IPS-20b (cell line): ENCODE results near the gene CACHD1.

Source experiments
- H3K27ac ChIP-seq: one replicate; pipeline ENCODE4 v1.5.1; 2013; ENCODE audit warnings: low read length
- H3K27me3 ChIP-seq: 2 replicates; pipeline ENCODE4 v1.6.1; 2013; ENCODE audit warnings: mild to moderate bottlenecking, low read length, inconsistent platforms; ENCODE audit not compliant: insufficient read depth
- H3K36me3 ChIP-seq: 2 replicates; pipeline ENCODE4 v1.6.1; 2013; ENCODE audit warnings: low read depth, mild to moderate bottlenecking, inconsistent platforms, low read length, moderate library complexity; ENCODE audit not compliant: insufficient read depth
- H3K4me1 ChIP-seq: 2 replicates; pipeline ENCODE4 v1.6.1; 2013; ENCODE audit warnings: mild to moderate bottlenecking, control low read depth, inconsistent platforms, low read length, moderate library complexity; ENCODE audit not compliant: insufficient read depth
- H3K4me3 ChIP-seq: 2 replicates; pipeline ENCODE4 v1.5.1; 2013; ENCODE audit warnings: mild to moderate bottlenecking, low read length, inconsistent platforms
- H3K9ac ChIP-seq: 2 replicates; pipeline ENCODE4 v1.6.1; 2013; ENCODE audit warnings: low read depth, mild to moderate bottlenecking, inconsistent platforms, low read length, moderate library complexity
- H3K9me3 ChIP-seq: 2 replicates; pipeline ENCODE4 v1.6.1; 2013; ENCODE audit warnings: mild to moderate bottlenecking, low read depth, low read length, inconsistent platforms; ENCODE audit not compliant: insufficient read depth

Gene CACHD1

GRCh38 chr1:64563958-64564565 is 94.1 kb downstream of the CACHD1 start:
- Histone ChIP-seq H3K9ac (no peak overlapping the region), H3K4me3 (no peak overlapping the region), H3K4me1 (peaks cover 35% of the 10 kb centered on the region), H3K27me3 (no peaks in the 10 kb centered on the region), H3K27ac (no peak overlapping the region), H3K36me3 (peaks cover 10% of the 10 kb centered on the region), H3K9me3 (no peaks in the 10 kb centered on the region)

GRCh38 chr1:64564891-64565290 is 95.0 kb downstream of the CACHD1 start:
- peaks cover 36% of the 10 kb centered on the region for H3K4me1 ChIP-seq

GRCh38 chr1:64567426-64568170 is 97.7 kb downstream of the CACHD1 start:
- H3K9me3 ChIP-seq, result no peaks in the 10 kb centered on the region
- no peak overlapping the region for H3K9ac ChIP-seq
- no peak overlapping the region for H3K27ac ChIP-seq
- no peaks in the 10 kb centered on the region for H3K27me3 ChIP-seq
- no peak overlapping the region for H3K4me3 ChIP-seq
- peaks cover 61% of the 10 kb centered on the region for H3K4me1 ChIP-seq
- 0 out of 2 replicates have a peak, but pooled peaks cover 6% of the 10 kb centered on the region for H3K36me3 ChIP-seq

More at GRCh38 chr1:64564891-64565290, 95.0 kb downstream of the CACHD1 start:
- Histone ChIP-seq H3K4me3 (no peak overlapping the region), H3K9me3 (no peaks in the 10 kb centered on the region), H3K9ac (no peak overlapping the region), H3K27ac (no peak overlapping the region), H3K36me3 (peaks cover 8% of the 10 kb centered on the region; the same call in 1 of the 2 replicates), H3K27me3 (no peaks in the 10 kb centered on the region)

- no peaks in the 10 kb centered on the region for H3K27me3 ChIP-seq
- peaks cover 66% of the 10 kb centered on the region for H3K4me1 ChIP-seq
- H3K27ac ChIP-seq, result no peak overlapping the region
- H3K4me3 ChIP-seq, result no peak overlapping the region
- 0 out of 2 replicates have a peak, but pooled peaks cover 6% of the 10 kb centered on the region for H3K36me3 ChIP-seq
- H3K9me3 ChIP-seq, result no peaks in the 10 kb centered on the region
- no peak overlapping the region for H3K9ac ChIP-seq
Measured at GRCh38 chr1:64568171-64568450, 98.2 kb downstream of the CACHD1 start.

GRCh38 chr1:64569411-64569810 is 99.5 kb downstream of the CACHD1 start:
- H3K9ac ChIP-seq, result no peak overlapping the region
- H3K36me3 ChIP-seq, result 0 out of 2 replicates have a peak, but pooled peaks cover 6% of the 10 kb centered on the region
- H3K4me1 ChIP-seq, result peaks cover 63% of the 10 kb centered on the region
- H3K4me3 ChIP-seq, result no peak overlapping the region
- no peak overlapping the region for H3K27ac ChIP-seq
- H3K27me3 ChIP-seq, result no peaks in the 10 kb centered on the region
- no peaks in the 10 kb centered on the region for H3K9me3 ChIP-seq

GRCh38 chr1:64570267-64570855 is 100.4 kb downstream of the CACHD1 start:
- Histone ChIP-seq H3K4me1 (peaks cover 63% of the 10 kb centered on the region), H3K9me3 (no peaks in the 10 kb centered on the region), H3K36me3 (0 out of 2 replicates have a peak, but pooled peaks cover 6% of the 10 kb centered on the region), H3K9ac (no peak overlapping the region), H3K4me3 (no peak overlapping the region), H3K27me3 (no peaks in the 10 kb centered on the region), H3K27ac (no peak overlapping the region)

GRCh38 chr1:64572222-64572900 is 102.4 kb downstream of the CACHD1 start:
- no peak overlapping the region for H3K27ac ChIP-seq
- H3K4me3 ChIP-seq, result peak overlapping the region; percentile 16; the same call in 1 of the 2 replicates

GRCh38 chr1:64574301-64574700 is 104.4 kb downstream of the CACHD1 start:
- Histone ChIP-seq H3K4me3 (no peak overlapping the region), H3K4me1 (peaks cover 63% of the 10 kb centered on the region), H3K36me3 (0 out of 2 replicates have a peak, but pooled peaks cover 5% of the 10 kb centered on the region), H3K9me3 (no peaks in the 10 kb centered on the region), H3K27ac (no peak overlapping the region), H3K27me3 (no peaks in the 10 kb centered on the region), H3K9ac (no peak overlapping the region)

More at GRCh38 chr1:64572222-64572900, 102.4 kb downstream of the CACHD1 start:
- Histone ChIP-seq H3K4me1 (peaks cover 69% of the 10 kb centered on the region), H3K9me3 (no peaks in the 10 kb centered on the region), H3K9ac (0 out of 2 replicates have a peak overlapping the region, but pooled peaks have one; percentile 21), H3K36me3 (0 out of 2 replicates have a peak, but pooled peaks cover 6% of the 10 kb centered on the region), H3K27me3 (no peaks in the 10 kb centered on the region)

- no peaks in the 10 kb centered on the region for H3K9me3 ChIP-seq
- no peak overlapping the region for H3K9ac ChIP-seq
- H3K4me3 ChIP-seq, result no peak overlapping the region
- H3K4me1 ChIP-seq, result peaks cover 60% of the 10 kb centered on the region
- no peaks in the 10 kb centered on the region for H3K27me3 ChIP-seq
- H3K27ac ChIP-seq, result no peak overlapping the region
- H3K36me3 ChIP-seq, result no peaks in the 10 kb centered on the region
Measured at GRCh38 chr1:64575881-64576676, 106.2 kb downstream of the CACHD1 start.

- H3K27ac ChIP-seq, result no peak overlapping the region
- H3K9me3 ChIP-seq, result no peaks in the 10 kb centered on the region
- no peak overlapping the region for H3K9ac ChIP-seq
- H3K4me1 ChIP-seq, result peaks cover 43% of the 10 kb centered on the region
- H3K36me3 ChIP-seq, result 0 out of 2 replicates have a peak, but pooled peaks cover 6% of the 10 kb centered on the region
- H3K4me3 ChIP-seq, result no peak overlapping the region
- no peaks in the 10 kb centered on the region for H3K27me3 ChIP-seq
Measured at GRCh38 chr1:64578270-64578973, 108.5 kb downstream of the CACHD1 start.
